NB4 (cell line): Measurements from ENCODE around the gene CCDC50.

Experiments
- DNase-seq: peaks from one replicate; pipeline ENCODE4 v3.0.0; 2010; ENCODE audit warnings: low read depth
- H3K4me3 ChIP-seq: one replicate; pipeline ENCODE4 v1.5.1; 2011; ENCODE audit warnings: mild to moderate bottlenecking, low read depth, low read length, moderate library complexity
- MYC ChIP-seq: IDR thresholded peaks from 2 replicates; pipeline ENCODE4 v1.6.1; 2011; ENCODE audit warnings: low read depth, low read length
- POLR2A ChIP-seq: IDR thresholded peaks from 2 replicates; pipeline ENCODE4 v1.6.1; 2011; ENCODE audit warnings: mild to moderate bottlenecking; ENCODE audit not compliant: insufficient read length; ENCODE audit errors: extremely low read depth
- TF ChIP-seq, protein P1 (sequence below): IDR thresholded peaks from one replicate; pipeline ENCODE4 v1.5.1; 2012; ENCODE audit warnings: low read depth, low read length
- TF ChIP-seq, protein P2 (sequence below): IDR thresholded peaks from 2 replicates; pipeline ENCODE4 v1.6.1; 2011; ENCODE audit warnings: low read depth, low read length

The CCDC50 gene

DNA sequence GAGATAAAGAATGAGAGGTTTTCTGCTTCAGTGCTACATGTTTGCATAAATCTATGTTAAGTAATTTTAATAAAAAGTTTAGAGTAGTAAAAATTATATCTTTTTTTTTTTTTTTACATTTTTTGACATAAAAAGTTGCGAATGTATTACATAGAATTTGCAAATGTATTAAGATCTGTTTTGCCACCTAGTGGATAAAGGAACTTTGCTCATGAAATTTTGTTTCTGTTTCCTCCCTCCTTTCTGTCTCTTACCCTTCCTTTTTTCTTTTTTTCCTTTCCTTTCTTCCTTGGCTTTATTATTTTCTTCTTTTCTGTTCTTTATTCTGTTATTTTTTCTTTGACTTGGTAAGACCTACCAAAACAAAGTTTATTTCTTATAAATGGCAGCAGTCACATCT, 59.6 kb downstream of the CCDC50 start:
- H3K4me3 ChIP-seq: no peak overlapping the region
- TF ChIP-seq MYC: no peak
- TF ChIP-seq, protein P1, sequence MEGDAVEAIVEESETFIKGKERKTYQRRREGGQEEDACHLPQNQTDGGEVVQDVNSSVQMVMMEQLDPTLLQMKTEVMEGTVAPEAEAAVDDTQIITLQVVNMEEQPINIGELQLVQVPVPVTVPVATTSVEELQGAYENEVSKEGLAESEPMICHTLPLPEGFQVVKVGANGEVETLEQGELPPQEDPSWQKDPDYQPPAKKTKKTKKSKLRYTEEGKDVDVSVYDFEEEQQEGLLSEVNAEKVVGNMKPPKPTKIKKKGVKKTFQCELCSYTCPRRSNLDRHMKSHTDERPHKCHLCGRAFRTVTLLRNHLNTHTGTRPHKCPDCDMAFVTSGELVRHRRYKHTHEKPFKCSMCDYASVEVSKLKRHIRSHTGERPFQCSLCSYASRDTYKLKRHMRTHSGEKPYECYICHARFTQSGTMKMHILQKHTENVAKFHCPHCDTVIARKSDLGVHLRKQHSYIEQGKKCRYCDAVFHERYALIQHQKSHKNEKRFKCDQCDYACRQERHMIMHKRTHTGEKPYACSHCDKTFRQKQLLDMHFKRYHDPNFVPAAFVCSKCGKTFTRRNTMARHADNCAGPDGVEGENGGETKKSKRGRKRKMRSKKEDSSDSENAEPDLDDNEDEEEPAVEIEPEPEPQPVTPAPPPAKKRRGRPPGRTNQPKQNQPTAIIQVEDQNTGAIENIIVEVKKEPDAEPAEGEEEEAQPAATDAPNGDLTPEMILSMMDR: no peak
- TF ChIP-seq, protein P2, sequence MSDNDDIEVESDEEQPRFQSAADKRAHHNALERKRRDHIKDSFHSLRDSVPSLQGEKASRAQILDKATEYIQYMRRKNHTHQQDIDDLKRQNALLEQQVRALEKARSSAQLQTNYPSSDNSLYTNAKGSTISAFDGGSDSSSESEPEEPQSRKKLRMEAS: no peak
- no peak for TF ChIP-seq POLR2A
- DNase-seq: no peak

DNA sequence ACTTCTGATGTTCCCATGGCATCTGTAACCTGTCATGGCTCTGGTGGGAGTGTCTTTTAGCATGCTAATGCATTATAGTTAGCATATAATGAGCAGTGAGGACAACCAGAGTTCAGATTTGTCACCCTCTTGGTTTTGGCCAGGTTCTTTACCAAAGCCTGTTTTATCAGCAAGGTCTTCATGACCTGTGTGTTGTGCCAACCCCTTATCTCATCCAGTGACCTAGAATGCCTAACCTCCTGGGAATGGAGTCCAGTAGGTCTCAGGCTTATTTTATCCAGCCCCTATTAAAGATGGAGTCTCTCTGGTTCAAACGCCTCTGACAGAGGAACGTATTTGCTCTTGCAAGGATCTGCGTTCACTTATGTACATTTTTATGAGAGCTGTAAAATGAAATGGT, 61.4 kb downstream of the CCDC50 start:
- DNase-seq: no peak
- H3K4me3 ChIP-seq: no peak overlapping the region
- TF ChIP-seq MYC (no peak), POLR2A (no peak)
- TF ChIP-seq, protein P2: no peak
- TF ChIP-seq, protein P1: no peak

DNA sequence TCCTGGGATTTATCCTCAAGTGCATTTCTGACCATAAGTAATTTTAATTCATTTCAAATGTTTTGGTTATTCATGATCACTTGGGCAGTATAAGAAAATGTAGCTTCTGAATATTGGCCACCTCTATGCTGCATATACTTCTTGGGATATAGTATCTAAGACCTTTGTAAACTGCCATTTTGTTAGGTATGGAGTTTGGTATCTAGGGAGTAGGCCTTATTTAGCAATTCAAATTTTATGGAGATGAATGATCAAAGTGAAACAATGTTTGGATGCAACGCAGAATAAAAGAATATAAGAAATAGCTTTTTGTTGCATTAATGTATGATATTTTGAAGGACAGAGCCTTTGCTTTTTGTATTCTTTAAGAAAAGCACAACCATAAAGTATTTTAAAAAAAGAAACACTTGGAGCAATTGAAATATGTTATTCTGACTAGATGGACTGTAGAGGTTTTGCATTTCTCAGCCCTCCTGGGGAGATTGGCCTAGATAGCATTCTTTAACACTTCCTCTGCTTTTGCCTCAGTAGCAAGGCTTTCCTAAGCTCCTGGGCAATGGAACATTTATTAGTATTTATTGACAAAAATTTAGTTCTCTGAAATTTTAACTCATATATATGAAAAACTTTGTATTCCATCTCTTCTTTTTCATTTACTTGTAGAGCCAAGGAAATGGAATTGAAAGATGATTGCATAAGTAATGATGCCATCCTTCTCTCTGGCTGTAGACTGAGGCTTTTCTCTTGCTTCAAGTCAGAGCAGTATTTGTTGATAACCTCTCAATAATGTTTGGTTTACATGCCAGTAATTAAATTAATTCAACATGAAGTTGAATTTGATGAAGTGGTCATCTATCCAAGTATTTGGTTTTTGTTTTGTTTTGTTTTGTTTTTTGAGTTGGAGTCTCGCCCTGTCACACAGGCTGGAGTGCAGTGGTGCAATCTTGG, 62.9 kb downstream of the CCDC50 start:
- DNase-seq: no peak
- H3K4me3 ChIP-seq: no peak overlapping the region
- TF ChIP-seq, protein P1: no peak
- TF ChIP-seq, protein P2: no peak
- no peak for TF ChIP-seq MYC
- TF ChIP-seq POLR2A: no peak

DNA sequence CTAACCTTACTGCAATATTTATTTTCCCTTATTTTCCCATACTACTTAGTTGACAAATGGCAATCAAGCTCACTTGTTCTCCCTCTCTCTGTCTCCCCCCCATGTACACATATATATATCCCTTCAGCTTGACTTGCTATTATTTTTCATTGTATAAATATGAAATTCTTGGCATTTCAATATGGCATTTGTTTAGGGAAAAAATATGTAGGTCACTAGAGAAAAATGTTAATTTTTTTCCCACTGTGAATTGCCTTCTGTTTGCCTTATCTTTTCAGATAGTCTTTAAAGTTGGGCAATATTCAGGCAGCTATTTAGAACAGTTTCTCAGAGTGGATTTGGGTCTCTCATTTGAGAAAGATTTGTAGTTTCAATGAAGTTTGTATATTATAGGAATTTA, 64.0 kb downstream of the CCDC50 start:
- H3K4me3 ChIP-seq: no peak overlapping the region
- DNase-seq: no peak
- TF ChIP-seq, protein P2: no peak
- no peak for TF ChIP-seq POLR2A
- TF ChIP-seq, protein P1: no peak
- TF ChIP-seq MYC: no peak

DNA sequence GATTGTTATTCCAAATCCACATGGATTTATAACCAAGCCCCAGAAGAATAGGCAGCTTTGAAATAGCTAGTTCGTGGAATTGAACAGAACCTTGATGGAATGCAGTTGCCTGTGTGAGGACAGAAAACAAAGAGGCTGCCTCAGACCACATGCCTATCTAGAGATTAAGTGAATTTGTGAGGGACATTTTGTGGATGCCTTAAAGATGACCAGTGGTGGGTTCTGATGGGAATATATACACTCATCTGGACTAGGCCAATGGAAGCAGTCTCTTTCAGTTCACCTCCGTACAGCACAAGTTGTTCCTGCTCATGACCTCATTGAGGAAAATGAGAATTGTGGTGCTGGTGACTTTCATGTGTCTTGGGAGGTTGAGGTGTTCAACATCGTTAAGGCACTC, 68.6 kb downstream of the CCDC50 start:
- TF ChIP-seq MYC (no peak), POLR2A (no peak)
- TF ChIP-seq, protein P1: no peak
- TF ChIP-seq, protein P2: no peak
- DNase-seq: no peak
- H3K4me3 ChIP-seq: no peak overlapping the region
